HCT116 (cell line): ENCODE measurements around the gene MYBPC3. TPM values are rescaled to one million over a fixed set of nuclear protein-coding genes. Genes with fewer than 3 reads are reported as not detected.

Experiments used
- ATAC-seq: fragments of 200-7000 bp; cut with Tn5 transposase; 2 replicates; pipeline ENCODE4 v1.9.1; 2020; ENCODE audit warnings: mild to moderate bottlenecking, moderate library complexity
- BruUV-seq: library from RNA; stranded (reverse); fragments of 400-500 nt; replicated peaks from 2 replicates; lab custom pipeline; 2021; lab: Mats Ljungman, UMichigan
- CTCF ChIA-PET: fragments of 300-600 bp; sonication (Branson Sonifier 250); formaldehyde crosslinking; loops from one replicate; lab custom pipeline; 2021; ENCODE audit warnings: antibody characterized with exemption; lab: Charles Lee
- POLR2A ChIA-PET: fragments of 300-600, 350-600 bp; sonication (Branson Sonifier 250); formaldehyde crosslinking; loops from one replicate; lab custom pipeline; 2021; ENCODE audit warnings: antibody characterized with exemption; lab: Charles Lee
- RAD21 ChIA-PET, 2 experiments: fragments of 300-600 bp; sonication (Branson Sonifier 250); formaldehyde crosslinking; loops; one replicate each; lab custom pipeline; 2023; ENCODE audit warnings: low total read pairs in 2 of 2; ENCODE audit not compliant: uncharacterized antibody in 2 of 2, unreplicated experiment in 2 of 2, low non-redundant PET in 1 of 2; lab: Charles Lee
- DNase-seq: peaks from one replicate; pipeline ENCODE4 v3.0.0-alpha.2; 2010; ENCODE audit warnings: low read depth, low spot score
- H2AFZ ChIP-seq: fragments of 200-600 bp; shearing (Covaris generic), sonication (generic); 2 replicates; pipeline ENCODE4 v1.6.1; 2017; ENCODE audit warnings: low read depth, mixed run types, mixed read lengths, antibody characterized with exemption, low read length; ENCODE audit not compliant: poor library complexity, severe bottlenecking
- H3K27ac ChIP-seq: 2 replicates; pipeline ENCODE4 v1.5.1; 2012; ENCODE audit warnings: low read depth, low read length
- H3K27me3 ChIP-seq: fragments of 200-600 bp; sonication (generic); 2 replicates; pipeline ENCODE4 v1.6.1; 2016; ENCODE audit warnings: mixed run types, low read length, mixed read lengths; ENCODE audit not compliant: insufficient read depth
- H3K36me3 ChIP-seq, 2 experiments: fragments of 200-500 bp in 1 of 2; fragments of 200-600 bp in 1 of 2; sonication (Bioruptor generic) in 1 of 2; sonication (generic) in 1 of 2; 2 replicates each; pipeline versions ENCODE4 v1.5.1 to v1.6.1; 2014 to 2016; ENCODE audit warnings: low read length in 2 of 2, inconsistent platforms in 1 of 2, mixed read lengths in 1 of 2, mixed run types in 1 of 2; ENCODE audit not compliant: insufficient read depth in 2 of 2, control insufficient read depth in 1 of 2
- H3K4me1 ChIP-seq, 2 experiments: fragments of 200-600 bp in 1 of 2; sonication (generic) in 1 of 2; 2 replicates each; pipeline versions ENCODE4 v1.5.1 to v1.6.1; 2012 to 2017; ENCODE audit warnings: low read length in 2 of 2, inconsistent platforms in 1 of 2, mild to moderate bottlenecking in 1 of 2, mixed read lengths in 1 of 2, mixed run types in 1 of 2, moderate library complexity in 1 of 2; ENCODE audit not compliant: insufficient read depth in 2 of 2, control insufficient read depth in 1 of 2
- H3K4me2 ChIP-seq: fragments of 200-600 bp; sonication (generic); 2 replicates; pipeline ENCODE4 v1.6.1; 2017; ENCODE audit warnings: mixed run types, low read length, mixed read lengths
- H3K4me3 ChIP-seq, 2 experiments: fragments of 200-600 bp in 1 of 2; sonication (generic) in 1 of 2; replicated peaks in 1 of 2; 2 replicates each; pipeline ENCODE4 v1.5.1; 2011 to 2016; ENCODE audit warnings: low read length in 2 of 2, control low read depth in 1 of 2, low read depth in 1 of 2, mild to moderate bottlenecking in 1 of 2, mixed read lengths in 1 of 2, mixed run types in 1 of 2
- H3K79me2 ChIP-seq: fragments of 200-600 bp; sonication (generic); 2 replicates; pipeline ENCODE4 v1.6.1; 2017; ENCODE audit warnings: mild to moderate bottlenecking, mixed run types, low read length, moderate library complexity, mixed read lengths; ENCODE audit not compliant: insufficient read depth
- H3K9ac ChIP-seq: fragments of 200-600 bp; sonication (generic); 2 replicates; pipeline ENCODE4 v1.6.1; 2016; ENCODE audit warnings: low read length, mixed read lengths
- H3K9me2 ChIP-seq: fragments of 200-600 bp; sonication (generic), shearing (Covaris generic); 2 replicates; pipeline ENCODE4 v1.6.1; 2017; ENCODE audit warnings: mixed run types, mild to moderate bottlenecking, moderate library complexity; ENCODE audit not compliant: insufficient read depth
- H3K9me3 ChIP-seq, 2 experiments: fragments of 200-500 bp in 1 of 2; fragments of 200-600 bp in 1 of 2; sonication (Bioruptor generic) in 1 of 2; sonication (generic) in 1 of 2; 2 replicates each; pipeline ENCODE4 v1.6.1; 2014 to 2017; ENCODE audit warnings: low read length in 2 of 2, mixed read lengths in 2 of 2, inconsistent platforms in 1 of 2, low read depth in 1 of 2, mild to moderate bottlenecking in 1 of 2, mixed run types in 1 of 2, moderate library complexity in 1 of 2; ENCODE audit not compliant: control insufficient read depth in 1 of 2, insufficient read depth in 1 of 2
- H4K20me1 ChIP-seq: fragments of 200-600 bp; sonication (generic), shearing (Covaris generic); 2 replicates; pipeline ENCODE4 v1.6.1; 2017; ENCODE audit warnings: mixed run types, mild to moderate bottlenecking, moderate library complexity; ENCODE audit not compliant: insufficient read depth
- CEBPB ChIP-seq: IDR thresholded peaks from 2 replicates; pipeline ENCODE4 v1.6.1; 2012; ENCODE audit warnings: low read depth
- JUND ChIP-seq: IDR thresholded peaks from 2 replicates; pipeline ENCODE4 v1.6.1; 2012
- POLR2AphosphoS5 ChIP-seq: IDR thresholded peaks from 2 replicates; pipeline ENCODE4 v1.6.1; 2011; ENCODE audit warnings: mild to moderate bottlenecking, low read depth, low read length, moderate library complexity
- SIN3A ChIP-seq: IDR thresholded peaks from 2 replicates; pipeline ENCODE4 v1.6.1; 2012; ENCODE audit warnings: low read depth
- SP1 ChIP-seq: IDR thresholded peaks from 2 replicates; pipeline ENCODE4 v1.6.1; 2012; ENCODE audit warnings: low read depth
- YY1 ChIP-seq: IDR thresholded peaks from 2 replicates; pipeline ENCODE4 v1.6.1; 2011; ENCODE audit warnings: low read length, low read depth, moderate library complexity, mild to moderate bottlenecking; ENCODE audit not compliant: insufficient replicate concordance; ENCODE audit errors: extremely low read depth
- ZFX ChIP-seq: fragments of 450-650 bp; IDR thresholded peaks from 2 replicates; pipeline ENCODE4 v1.6.1; 2017
- intact Hi-C: fragments of 100-400 bp; cut with micrococcal nuclease; formaldehyde crosslinking; loops from 2 replicates; pipeline ENCODE4 v1.10.0; 2022
- total RNA-seq: library from RNA; stranded (reverse); gene quantifications from one replicate; pipeline ENCODE4 v1.2.1, GENCODE V29; 2021; ENCODE audit not compliant: unreplicated experiment
- TF ChIP-seq, protein P1 (sequence below): IDR thresholded peaks from 2 replicates; pipeline ENCODE4 v1.6.1; 2012
- TF ChIP-seq, protein P2 (sequence below): IDR thresholded peaks from 2 replicates; pipeline ENCODE4 v1.6.1; 2011; ENCODE audit warnings: mild to moderate bottlenecking, low read length, moderate library complexity; ENCODE audit not compliant: insufficient replicate concordance; ENCODE audit errors: extremely low read depth
- TF ChIP-seq, protein P3 (sequence below): IDR thresholded peaks from 2 replicates; pipeline ENCODE4 v1.6.1; 2012; ENCODE audit warnings: low read depth

MYBPC3 gene
- total RNA-seq, 1 experiment from 2014 or later, result 0.25 TPM

- H3K4me3 ChIP-seq, result no peak overlapping the region
- no peak for TF ChIP-seq JUND
- TF ChIP-seq, protein P1, sequence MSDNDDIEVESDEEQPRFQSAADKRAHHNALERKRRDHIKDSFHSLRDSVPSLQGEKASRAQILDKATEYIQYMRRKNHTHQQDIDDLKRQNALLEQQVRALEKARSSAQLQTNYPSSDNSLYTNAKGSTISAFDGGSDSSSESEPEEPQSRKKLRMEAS, result no peak
- TF ChIP-seq, protein P2, sequence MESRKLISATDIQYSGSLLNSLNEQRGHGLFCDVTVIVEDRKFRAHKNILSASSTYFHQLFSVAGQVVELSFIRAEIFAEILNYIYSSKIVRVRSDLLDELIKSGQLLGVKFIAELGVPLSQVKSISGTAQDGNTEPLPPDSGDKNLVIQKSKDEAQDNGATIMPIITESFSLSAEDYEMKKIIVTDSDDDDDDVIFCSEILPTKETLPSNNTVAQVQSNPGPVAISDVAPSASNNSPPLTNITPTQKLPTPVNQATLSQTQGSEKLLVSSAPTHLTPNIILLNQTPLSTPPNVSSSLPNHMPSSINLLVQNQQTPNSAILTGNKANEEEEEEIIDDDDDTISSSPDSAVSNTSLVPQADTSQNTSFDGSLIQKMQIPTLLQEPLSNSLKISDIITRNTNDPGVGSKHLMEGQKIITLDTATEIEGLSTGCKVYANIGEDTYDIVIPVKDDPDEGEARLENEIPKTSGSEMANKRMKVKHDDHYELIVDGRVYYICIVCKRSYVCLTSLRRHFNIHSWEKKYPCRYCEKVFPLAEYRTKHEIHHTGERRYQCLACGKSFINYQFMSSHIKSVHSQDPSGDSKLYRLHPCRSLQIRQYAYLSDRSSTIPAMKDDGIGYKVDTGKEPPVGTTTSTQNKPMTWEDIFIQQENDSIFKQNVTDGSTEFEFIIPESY, result no peak
- TF ChIP-seq YY1, result no peak
- TF ChIP-seq, all 23 proteins: peak for 0
- ChIA-PET CTCF (no interaction called here), RAD21 (no interaction called here), POLR2A (no interaction called here)
- no peak for ATAC-seq
- H3K9me3 ChIP-seq, result no peaks in the 10 kb centered on the region
- H3K9me2 ChIP-seq, result no peaks in the 10 kb centered on the region
- H3K9ac ChIP-seq, result no peak overlapping the region
- H3K4me1 ChIP-seq, result peaks cover 11 to 26% of the 10 kb centered on the region in 2 experiments; a peak in 3 of 4 replicates
- no peak overlapping the region for H2AFZ ChIP-seq
- no peaks in the 10 kb centered on the region for H3K79me2 ChIP-seq
- intact Hi-C loops, result no loop called here
- no TSS peak for BruUV-seq
- DNase-seq, result no peak
- no peak overlapping the region for H3K4me2 ChIP-seq
- no peaks in the 10 kb centered on the region for H4K20me1 ChIP-seq
- H3K27ac ChIP-seq, result no peak overlapping the region
- H3K36me3 ChIP-seq, result no peaks in the 10 kb centered on the region
- H3K27me3 ChIP-seq, result no peaks in the 10 kb centered on the region
Measured at GRCh38 chr11:47378836-47379170, 26.3 kb upstream of the MYBPC3 start.

DNA sequence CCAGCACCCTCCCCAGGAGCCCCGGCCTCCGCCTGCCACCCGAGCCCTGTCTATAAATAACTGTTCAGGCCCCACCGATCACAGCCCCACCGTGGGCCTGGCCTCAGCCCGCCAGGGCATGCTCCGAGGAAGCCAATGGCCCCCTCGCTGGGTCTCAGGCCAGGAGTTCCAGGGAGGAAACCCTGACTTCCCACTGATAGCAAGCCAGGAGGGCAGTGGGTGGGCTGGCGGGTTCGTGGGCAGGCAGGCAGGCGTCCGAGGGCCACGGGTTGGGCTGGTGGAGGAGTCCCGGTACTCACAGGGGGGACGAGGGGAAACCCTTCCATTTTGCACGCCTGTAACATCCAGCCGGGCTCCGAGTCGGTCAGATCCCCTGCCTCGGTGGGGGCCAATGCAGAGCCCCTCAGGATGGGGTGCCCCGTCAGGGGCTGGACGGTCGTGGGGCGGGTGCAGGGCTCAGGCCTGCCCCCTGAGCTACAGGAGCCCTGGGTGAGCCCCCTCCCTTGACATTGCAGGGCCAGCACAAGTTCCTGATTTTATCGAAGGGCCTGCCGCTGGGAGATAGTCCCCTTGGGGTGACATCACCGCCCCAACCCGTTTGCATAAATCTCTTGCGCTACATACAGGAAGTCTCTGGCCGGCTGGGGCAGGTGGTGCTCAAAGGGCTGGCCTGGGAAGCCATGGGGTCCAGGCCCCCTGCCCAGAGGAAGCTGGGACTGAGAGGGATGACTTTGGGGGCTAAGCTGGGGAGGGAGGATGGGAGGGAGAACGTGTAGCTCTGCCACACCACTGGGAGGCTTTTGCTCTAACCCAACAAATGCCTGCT lies 25.7 kb upstream of the MYBPC3 start, which contains the start of gene SPI1:
Gene SPI1 (minus strand): TSS at position 538 of the 826 bp plus-strand sequence. CDS start 194 bp downstream, at position 344.
- no peaks in the 10 kb centered on the region for H3K36me3 ChIP-seq
- ChIA-PET RAD21 (no interaction called here), POLR2A (no interaction called here), CTCF (no interaction called here)
- DNase-seq, result no peak
- no peaks in the 10 kb centered on the region for H3K27me3 ChIP-seq
- no peak within 1 kb of the TSS for H3K4me3 ChIP-seq
- H4K20me1 ChIP-seq, result no peaks in the 10 kb centered on the region
- intact Hi-C loops, result no loop called here
- ATAC-seq, result no peak
- no peak within 1 kb of the TSS for H3K4me2 ChIP-seq
- no peak within 1 kb of the TSS; the same call in 1 of the 2 replicates for H3K27ac ChIP-seq
- H3K9me2 ChIP-seq, result no peaks in the 10 kb centered on the region
- no peaks in the 10 kb centered on the region for H3K9me3 ChIP-seq
- H3K9ac ChIP-seq, result no peak within 1 kb of the TSS
- no peaks in the 10 kb centered on the region for H3K79me2 ChIP-seq
- no peak within 1 kb of the TSS for H2AFZ ChIP-seq
- H3K4me1 ChIP-seq, result peaks cover 11 to 29% of the 10 kb centered on the region in 2 experiments; a peak in 3 of 4 replicates
- BruUV-seq, result no TSS peak
- TF ChIP-seq, protein P2, result no peak
- TF ChIP-seq CEBPB, result no peak
- no peak for TF ChIP-seq POLR2AphosphoS5
- TF ChIP-seq, protein P3, sequence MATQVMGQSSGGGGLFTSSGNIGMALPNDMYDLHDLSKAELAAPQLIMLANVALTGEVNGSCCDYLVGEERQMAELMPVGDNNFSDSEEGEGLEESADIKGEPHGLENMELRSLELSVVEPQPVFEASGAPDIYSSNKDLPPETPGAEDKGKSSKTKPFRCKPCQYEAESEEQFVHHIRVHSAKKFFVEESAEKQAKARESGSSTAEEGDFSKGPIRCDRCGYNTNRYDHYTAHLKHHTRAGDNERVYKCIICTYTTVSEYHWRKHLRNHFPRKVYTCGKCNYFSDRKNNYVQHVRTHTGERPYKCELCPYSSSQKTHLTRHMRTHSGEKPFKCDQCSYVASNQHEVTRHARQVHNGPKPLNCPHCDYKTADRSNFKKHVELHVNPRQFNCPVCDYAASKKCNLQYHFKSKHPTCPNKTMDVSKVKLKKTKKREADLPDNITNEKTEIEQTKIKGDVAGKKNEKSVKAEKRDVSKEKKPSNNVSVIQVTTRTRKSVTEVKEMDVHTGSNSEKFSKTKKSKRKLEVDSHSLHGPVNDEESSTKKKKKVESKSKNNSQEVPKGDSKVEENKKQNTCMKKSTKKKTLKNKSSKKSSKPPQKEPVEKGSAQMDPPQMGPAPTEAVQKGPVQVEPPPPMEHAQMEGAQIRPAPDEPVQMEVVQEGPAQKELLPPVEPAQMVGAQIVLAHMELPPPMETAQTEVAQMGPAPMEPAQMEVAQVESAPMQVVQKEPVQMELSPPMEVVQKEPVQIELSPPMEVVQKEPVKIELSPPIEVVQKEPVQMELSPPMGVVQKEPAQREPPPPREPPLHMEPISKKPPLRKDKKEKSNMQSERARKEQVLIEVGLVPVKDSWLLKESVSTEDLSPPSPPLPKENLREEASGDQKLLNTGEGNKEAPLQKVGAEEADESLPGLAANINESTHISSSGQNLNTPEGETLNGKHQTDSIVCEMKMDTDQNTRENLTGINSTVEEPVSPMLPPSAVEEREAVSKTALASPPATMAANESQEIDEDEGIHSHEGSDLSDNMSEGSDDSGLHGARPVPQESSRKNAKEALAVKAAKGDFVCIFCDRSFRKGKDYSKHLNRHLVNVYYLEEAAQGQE, result no peak
- no peak for TF ChIP-seq SP1
- TF ChIP-seq ZFX, result no peak
- TF ChIP-seq SIN3A, result no peak
